GM18951 (cell line): ENCODE results near the gene PER1.

Experiments
- POLR2A ChIP-seq: IDR thresholded peaks from 4 replicates; pipeline ENCODE4 v1.6.1; 2011; ENCODE audit warnings: mild to moderate bottlenecking; ENCODE audit not compliant: insufficient read length, insufficient read depth; ENCODE audit errors: extremely low read depth
- in situ Hi-C: fragments of 300-500 bp; cut with MboI; formaldehyde crosslinking; loops from one replicate; pipeline ENCODE4 v1.12.0; 2022; ENCODE audit warnings: low sequenced_read_pairs, mixed read lengths, inconsistent platforms; ENCODE audit not compliant: unreplicated experiment

The PER1 gene

DNA sequence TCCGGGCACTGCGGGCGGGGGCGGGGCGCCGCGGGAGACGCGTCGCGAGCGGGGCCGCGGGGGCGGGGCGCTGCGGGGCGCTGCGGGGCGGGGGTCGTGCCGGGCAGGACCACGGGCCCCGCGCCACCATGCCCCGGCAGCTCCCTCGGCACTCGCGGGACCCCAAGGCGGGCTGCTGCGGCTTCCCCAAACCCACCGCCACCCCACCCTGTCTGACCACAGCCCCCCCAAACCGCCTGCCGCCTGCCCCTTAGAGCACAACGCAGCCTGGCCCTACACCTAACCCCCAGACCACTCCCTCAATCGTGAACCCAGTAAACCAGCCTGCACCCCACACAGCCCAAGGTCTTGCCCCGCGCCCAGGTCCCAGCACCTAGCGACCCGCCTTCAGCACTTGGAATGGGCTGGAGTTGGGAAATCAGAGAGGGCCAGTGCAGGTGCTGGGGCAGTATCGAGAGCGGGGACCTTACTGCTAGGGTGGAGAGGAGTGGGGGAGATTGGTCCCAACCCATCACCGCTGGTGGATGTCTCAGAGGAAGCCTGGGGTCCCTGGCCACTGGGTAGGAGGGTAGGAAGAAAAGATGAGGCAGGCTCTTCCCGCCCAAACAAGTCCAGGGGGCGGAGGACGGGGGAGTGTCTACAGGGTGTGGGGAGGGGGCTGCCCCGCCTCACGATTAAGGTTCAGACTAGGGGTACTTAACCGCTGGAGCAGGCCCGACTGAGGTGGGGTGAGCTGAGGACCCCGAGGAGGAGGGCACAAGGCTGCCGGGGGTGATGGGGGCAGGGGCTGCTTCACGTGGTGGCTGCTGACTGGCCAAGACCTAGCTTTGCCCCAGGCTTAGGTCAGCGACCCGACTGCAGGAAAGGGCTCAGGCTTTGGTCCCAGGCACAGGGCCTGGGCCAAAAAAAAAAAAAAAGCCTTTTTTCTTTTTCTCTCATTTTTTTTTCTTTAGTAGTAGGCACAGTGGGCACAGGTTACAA is 11.1 kb upstream of the PER1 start:
- in situ Hi-C loops, result no loop called here
- no peak for TF ChIP-seq POLR2A

DNA sequence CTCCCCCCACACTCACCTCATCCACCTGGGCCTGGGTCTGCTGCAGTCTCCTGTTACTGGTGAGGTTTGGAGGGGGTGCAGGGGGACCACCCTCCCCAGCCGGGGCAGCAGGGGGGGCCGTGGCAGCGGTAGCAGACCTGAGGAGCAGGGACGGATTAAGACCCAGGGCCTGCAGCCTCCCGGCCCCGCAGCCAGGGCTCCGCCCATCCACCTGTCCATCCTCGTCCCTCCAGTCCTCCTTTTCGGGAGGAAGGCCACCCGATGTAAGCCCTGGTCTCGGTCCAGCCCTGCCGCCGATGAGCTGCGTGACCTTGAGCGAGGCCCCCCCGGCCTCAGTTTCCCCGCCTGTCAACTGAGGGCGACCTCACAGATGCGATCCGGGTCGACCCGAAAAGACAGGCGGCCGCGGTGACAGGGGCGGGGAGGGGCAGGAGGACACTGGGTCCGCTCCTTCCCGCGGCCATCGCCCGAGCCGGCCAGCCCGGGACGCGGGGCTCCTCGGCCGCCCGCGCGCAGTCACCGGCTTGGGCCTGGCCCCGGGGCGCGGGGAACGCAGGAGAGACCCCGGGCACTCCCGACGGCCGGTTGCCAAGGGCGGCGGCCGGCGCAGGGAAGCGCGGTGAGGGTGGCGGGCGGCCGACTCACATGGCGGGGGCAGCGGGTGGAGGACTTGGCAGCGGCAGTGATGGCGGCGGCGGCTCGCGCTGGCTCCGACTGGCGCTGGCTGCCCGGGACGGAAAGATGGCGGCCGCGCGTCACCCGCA is 10.2 kb upstream of the PER1 start, which contains the start of gene VAMP2:
VAMP2 (minus strand) TSS at position 716 of the 764 bp plus-strand sequence; CDS start at position 647, 69 bp downstream.
- in situ Hi-C loops, result no loop called here
- TF ChIP-seq POLR2A, result peak; percentile 82

DNA sequence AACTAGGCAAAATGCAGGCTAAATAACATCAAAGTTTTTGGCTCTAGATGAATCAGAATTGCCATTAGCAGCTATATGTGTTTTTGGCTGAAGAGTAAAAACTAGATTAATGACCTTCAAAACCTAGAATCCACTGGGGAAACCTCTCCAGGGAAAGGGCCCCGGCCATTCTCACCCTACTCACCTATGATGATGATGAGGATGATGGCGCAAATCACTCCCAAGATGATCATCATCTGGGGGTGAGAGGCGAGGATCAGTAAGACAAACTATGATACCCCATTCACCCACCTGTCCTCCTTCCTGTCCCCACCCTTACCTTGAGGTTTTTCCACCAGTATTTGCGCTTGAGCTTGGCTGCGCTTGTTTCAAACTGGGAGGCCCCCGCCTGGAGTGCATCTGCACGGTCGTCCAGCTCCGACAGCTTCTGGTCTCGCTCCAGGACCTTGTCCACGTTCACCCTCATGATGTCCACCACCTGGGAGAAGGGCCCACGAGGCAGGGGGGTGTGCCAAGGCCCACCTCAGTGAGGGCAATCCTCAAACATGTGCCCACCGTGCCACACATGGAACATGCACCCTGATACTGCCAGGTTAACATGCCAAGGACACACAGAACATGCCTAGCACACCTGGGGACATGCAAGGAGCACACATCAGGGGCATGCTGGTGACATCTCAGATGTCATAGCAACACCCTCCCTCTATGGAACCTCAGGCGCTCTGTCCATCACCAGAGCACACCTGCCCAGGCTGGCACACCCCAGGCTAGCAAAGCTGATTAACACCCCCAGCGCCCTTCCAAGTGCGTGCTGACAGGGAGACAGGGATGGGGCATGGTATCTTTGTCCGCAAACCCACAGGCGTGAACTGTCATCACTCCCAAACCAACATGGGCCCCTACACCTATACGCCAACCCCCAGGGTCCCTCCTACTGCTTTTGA is 9.4 kb upstream of the PER1 start:
- in situ Hi-C loops, result no loop called here
- TF ChIP-seq POLR2A, result no peak

DNA sequence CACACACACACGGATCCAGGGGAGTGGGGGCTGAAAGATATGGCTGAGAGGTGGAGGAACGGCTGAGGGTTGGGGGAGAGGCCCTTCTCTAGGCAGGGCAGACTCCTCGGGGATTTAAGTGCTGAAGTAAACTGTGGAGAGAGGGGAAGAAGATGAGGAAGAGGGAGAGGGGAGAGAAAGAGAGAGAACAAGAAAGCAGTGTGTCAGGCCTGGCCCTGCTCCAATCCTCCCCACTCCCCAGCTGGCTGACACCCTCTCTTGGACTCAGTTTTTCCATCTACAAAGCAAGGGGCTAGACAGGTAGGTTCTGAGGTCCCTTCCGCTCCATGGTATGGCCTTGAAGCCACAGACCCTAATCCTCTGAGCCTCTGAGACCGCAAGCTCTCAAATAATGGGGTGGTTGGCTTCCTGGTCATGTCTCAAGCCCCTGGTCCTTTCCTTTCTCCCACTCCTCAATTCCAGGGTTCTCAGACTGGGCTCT is 8.6 kb upstream of the PER1 start:
- no peak for TF ChIP-seq POLR2A

DNA sequence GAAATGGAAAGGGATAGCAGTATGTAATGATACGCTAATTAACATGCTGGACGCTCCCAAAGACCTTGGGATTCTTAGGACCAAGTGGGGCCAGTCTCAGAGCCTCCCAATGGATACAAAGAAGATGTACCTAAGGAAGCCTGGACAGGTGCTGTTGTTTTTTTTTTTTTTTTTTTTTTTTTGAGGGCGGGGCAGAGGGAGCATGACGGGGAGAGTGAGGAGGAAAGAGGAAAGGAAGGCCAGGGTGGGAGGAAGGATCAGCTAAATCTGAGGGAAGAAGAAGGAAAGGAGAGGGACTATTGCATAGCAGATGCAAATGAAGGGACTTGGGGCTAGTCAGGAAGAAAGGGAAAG is 8.0 kb upstream of the PER1 start:
- no peak for TF ChIP-seq POLR2A
- in situ Hi-C loops, result no loop called here

More for the DNA sequence above, 8.6 kb upstream of the PER1 start:
- in situ Hi-C loops, result no loop called here

DNA sequence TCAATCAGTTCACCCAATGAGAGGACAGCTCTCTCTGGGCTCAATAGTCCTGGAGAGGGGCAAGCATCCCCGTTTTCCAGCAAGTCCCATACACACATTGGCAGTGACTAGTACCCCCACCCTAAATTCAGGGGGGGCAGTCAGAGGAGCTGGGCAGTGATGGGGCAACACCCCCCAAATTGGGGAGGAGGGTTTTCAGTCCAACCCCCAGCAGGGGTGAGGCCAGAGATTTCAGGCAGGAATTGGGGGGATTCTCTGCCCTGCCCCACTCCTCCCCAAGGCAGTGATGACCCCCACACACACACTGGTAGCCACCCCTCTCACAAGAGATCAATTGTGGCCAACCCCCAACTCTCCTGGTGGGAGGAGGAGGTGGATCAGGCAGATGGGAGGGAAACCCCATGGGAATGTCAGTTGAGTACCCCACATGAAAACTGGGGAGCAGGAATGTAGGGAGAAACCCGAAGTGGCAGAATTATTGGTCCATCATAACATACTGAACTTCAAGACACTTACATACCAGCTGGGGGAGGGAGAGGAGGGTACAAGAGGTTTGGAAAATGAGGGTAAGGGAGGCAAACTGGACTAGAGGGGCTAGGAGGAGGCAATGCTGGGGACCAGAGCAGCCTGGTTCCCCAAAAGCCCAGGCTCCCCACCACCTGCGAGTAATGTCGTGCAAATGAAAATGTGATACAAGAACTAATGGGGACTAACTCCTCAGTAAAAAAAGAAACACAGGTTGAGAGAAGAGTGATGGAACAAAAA is 7.4 kb upstream of the PER1 start:
- in situ Hi-C loops, result no loop called here
- no peak for TF ChIP-seq POLR2A

DNA sequence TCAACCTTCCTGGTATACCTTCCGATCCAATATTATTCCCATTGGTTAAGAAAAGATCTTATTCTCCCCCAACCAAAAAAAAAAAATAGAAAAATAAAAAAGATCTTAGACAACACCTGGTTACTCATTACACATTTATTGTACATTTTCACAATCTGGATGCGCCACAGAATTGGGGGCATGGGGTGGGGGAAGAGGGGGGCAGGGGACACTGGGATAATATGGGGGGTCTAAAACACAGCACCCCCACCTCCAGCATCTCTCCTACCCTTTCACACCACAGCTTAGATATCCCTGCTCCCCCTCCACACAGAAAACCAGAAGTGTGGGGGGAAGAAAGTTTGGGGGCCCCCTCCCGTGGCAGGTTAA is 6.8 kb upstream of the PER1 start:
- in situ Hi-C loops, result no loop called here
- no peak for TF ChIP-seq POLR2A

DNA sequence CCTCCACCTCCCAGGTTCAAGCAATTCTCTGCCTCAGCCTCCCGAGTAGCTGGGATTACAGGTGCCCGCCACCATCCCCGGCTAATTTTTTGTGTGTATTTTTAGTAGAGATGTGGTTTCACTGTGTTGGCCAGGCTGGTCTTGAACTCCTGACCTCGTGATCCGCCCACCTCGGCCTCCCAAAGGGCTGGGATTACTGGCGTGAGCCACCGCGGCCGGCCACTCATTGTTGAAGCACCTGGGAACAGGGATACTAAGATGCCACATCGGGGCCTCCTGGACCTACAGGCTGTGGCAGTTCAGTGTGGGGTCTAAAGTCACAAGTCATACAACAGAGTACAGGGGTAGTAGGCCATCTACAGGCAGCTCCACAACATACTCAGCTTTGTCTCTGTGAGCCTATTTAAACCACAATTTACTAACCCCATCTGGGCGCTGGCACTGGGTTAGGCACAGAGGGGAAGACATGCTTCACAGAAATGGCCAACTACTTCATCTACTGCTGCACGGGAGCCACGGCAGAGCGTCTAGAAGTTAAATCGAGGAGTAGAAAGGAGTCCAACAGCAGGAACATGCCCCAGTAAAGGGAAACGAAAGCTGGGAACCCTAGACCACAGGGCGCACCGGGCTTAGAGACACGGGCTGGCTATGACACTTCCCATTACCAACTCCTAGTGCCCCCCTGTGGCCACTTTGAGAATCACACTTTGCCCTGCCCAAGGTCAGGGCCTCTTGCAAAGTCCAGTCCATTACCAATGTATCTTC is 6.2 kb upstream of the PER1 start:
- in situ Hi-C loops, result no loop called here
- TF ChIP-seq POLR2A, result no peak

DNA sequence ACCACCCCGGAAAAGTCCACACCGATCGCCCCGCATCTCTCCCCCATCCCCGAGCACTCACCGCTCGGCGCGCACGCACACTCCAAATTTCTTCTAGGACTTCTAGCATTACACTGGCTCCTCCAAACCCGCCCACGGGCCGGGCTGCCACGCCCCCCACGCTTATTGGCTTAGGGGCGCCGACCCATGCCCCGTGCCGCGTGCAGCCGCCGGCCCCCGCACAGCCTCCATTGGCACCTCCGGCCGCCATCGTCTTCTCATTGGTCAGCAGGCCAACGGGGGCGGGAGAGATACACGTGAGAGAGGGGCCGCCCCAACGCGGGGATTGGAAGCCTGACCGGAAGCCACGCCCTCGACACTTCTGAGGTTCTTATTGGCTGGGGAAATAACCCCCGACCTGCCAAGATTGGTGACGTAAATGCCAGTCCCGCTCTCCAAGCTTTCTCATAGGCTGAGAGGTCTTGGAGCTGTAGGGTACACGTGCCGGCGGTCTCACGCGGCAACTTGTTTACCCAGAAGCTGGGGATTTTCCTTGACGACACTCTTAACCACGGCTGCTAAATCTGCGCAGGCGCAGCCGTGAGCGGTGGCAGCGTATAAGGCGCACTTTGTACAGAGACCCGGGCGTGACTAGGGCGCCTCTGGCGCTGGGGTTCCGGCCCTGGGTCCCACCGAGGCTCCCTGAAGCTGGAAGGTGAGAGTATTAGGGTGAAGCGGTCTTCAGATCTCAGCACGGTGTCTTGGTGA is 4.2 kb upstream of the PER1 start:
- in situ Hi-C loops, result no loop called here
- peak; percentile 63 for TF ChIP-seq POLR2A

DNA sequence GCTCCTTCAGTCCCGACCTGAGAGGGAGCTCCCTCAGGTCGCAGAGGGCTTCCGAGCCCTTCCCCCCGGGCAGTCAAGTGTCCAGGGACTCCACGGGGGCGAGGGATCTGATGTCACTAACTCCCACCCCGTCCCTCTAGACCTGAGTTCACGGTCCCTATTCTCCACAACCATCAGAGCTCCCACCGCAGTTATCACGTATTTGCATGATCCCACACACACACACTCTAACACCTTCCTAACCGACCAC is 3.7 kb upstream of the PER1 start:
- TF ChIP-seq POLR2A, result no peak
- in situ Hi-C loops, result no loop called here
